Nephron progenitor cell (in vitro differentiated cells): ENCODE data around the gene MYOT.

Source experiments
- DNase-seq: peaks from one replicate; pipeline ENCODE4 v3.0.0; 2021
- H3K27ac Mint-ChIP-seq: 2 replicates; pipeline ENCODE4 v1.8.0; 2021; ENCODE audit warnings: mild to moderate bottlenecking, moderate library complexity, mixed read lengths
- H3K27me3 Mint-ChIP-seq: 2 replicates; pipeline ENCODE4 v1.8.0; 2021; ENCODE audit warnings: mild to moderate bottlenecking, low read depth, mixed read lengths; ENCODE audit not compliant: poor library complexity
- H3K36me3 Mint-ChIP-seq: 2 replicates; pipeline ENCODE4 v1.8.0; 2021; ENCODE audit warnings: low read depth, mixed read lengths
- H3K4me1 Mint-ChIP-seq: 2 replicates; pipeline ENCODE4 v1.8.0; 2021; ENCODE audit warnings: mixed read lengths
- H3K4me3 Mint-ChIP-seq: 2 replicates; pipeline ENCODE4 v1.8.0; 2021; ENCODE audit warnings: mild to moderate bottlenecking, moderate library complexity, mixed read lengths
- H3K9me3 Mint-ChIP-seq: 2 replicates; pipeline ENCODE4 v1.8.0; 2021; ENCODE audit warnings: mild to moderate bottlenecking, moderate library complexity, mixed read lengths
- CTCF ChIP-seq: fragments of 200-600 bp; sonication (generic); IDR thresholded peaks from 2 replicates; pipeline ENCODE4 v1.5.0; 2021; ENCODE audit warnings: antibody characterized with exemption

MYOT gene

GRCh38 chr5:137871571-137871970, 3.9 kb downstream of the MYOT start:
- no peaks in the 10 kb centered on the region for H3K4me1 Mint-ChIP-seq
- H3K4me3 Mint-ChIP-seq = no peak overlapping the region
- no peak for TF ChIP-seq CTCF
- H3K36me3 Mint-ChIP-seq = no peaks in the 10 kb centered on the region
- H3K9me3 Mint-ChIP-seq = no peaks in the 10 kb centered on the region
- H3K27me3 Mint-ChIP-seq = peaks cover 3% of the 10 kb centered on the region
- no peak overlapping the region for H3K27ac Mint-ChIP-seq
- no peak for DNase-seq

DNA sequence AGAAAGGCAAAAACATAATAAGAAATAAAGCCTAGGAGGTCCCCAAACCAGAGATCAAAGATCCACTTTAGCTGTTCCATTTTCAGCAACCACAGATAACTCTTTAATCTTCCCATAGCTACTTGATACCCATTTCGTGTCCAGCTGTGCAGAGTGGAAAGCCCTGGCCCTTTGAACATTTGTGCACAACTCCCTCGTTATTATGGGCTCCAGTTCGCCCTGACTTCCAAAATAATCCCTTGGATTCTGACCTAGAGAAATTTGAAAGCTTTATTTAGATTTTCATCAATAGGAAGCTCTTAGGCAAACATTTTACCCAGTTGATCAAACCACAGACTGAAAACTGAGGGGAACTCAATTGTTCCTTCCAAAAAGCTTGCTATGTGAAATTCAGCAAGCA, 4.8 kb downstream of the MYOT start:
- H3K27ac Mint-ChIP-seq = no peak overlapping the region

DNA sequence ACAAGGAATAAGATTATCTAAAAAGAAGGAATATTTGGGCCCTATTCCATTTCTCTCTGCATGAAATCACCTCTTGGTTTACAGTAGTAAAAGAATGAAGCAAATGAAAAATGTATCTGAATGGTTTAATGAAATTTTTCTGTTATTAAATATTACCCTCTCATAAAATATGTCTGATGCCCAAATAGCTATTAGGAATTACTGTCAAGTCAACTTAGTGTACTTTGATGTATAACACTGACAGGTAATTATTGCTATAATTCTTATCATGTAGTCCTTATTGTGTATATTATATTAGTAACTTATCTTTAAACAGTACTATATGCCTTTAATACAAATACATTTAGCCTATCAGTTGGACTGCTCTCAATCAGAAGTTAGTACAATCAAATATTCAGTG, 8.4 kb downstream of the MYOT start:
- no peak for DNase-seq
- Mint-ChIP-seq H3K36me3 (no peaks in the 10 kb centered on the region), H3K4me1 (no peaks in the 10 kb centered on the region), H3K27ac (no peak overlapping the region), H3K4me3 (no peak overlapping the region), H3K9me3 (no peaks in the 10 kb centered on the region), H3K27me3 (peaks cover 4% of the 10 kb centered on the region)
- no peak for TF ChIP-seq CTCF

More for the DNA sequence above, 4.8 kb downstream of the MYOT start:
- no peaks in the 10 kb centered on the region for H3K36me3 Mint-ChIP-seq
- no peak overlapping the region for H3K4me3 Mint-ChIP-seq
- TF ChIP-seq CTCF = no peak
- no peaks in the 10 kb centered on the region for H3K4me1 Mint-ChIP-seq
- no peaks in the 10 kb centered on the region for H3K9me3 Mint-ChIP-seq
- no peak for DNase-seq
- H3K27me3 Mint-ChIP-seq = peaks cover 7% of the 10 kb centered on the region

DNA sequence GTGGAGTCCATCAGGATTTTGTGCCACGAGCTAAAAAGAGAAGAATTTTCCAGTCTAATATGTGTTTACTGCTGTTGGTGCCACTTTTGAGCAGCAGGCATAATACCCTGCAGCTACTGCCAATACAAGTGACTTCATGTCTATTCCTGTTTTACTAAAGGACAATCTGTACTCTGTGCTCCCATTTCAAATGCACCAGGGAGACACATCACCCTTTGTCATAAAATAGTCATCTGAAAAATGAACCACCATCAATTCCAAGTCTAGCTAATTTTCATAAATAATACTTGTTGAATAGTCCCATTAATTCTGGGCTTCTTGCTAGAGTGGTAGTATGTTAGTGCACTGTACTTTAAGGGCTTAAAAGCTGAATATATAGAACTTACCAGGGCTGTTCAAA, 12.7 kb downstream of the MYOT start:
- Mint-ChIP-seq H3K9me3 (no peaks in the 10 kb centered on the region), H3K27ac (no peak overlapping the region), H3K27me3 (peaks cover 9% of the 10 kb centered on the region), H3K36me3 (no peaks in the 10 kb centered on the region), H3K4me3 (no peak overlapping the region), H3K4me1 (no peaks in the 10 kb centered on the region)
- no peak for TF ChIP-seq CTCF
- DNase-seq = no peak

DNA sequence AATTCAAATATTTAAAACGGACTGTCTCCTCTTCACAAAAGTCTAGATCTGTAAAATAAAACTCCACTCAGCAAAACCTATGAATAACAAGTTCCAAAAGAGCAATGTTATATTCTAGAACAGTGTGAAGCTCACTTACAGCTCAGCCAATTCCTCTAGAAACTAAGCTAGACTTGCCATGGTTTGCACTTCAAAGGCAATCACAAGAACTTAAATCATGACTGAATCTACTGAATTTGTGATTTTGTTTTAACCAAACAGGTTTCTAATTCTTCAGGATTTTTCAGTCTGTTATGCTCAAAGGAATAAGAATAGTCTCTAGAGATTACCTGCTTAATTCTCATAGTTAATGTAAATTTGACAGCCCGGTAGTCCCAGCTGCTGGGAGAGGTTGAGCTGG, 20.2 kb downstream of the MYOT start:
- no peak for DNase-seq
- no peak for TF ChIP-seq CTCF
- no peaks in the 10 kb centered on the region for H3K27me3 Mint-ChIP-seq
- no peaks in the 10 kb centered on the region for H3K36me3 Mint-ChIP-seq
- peaks cover 14% of the 10 kb centered on the region for H3K4me1 Mint-ChIP-seq
- no peak overlapping the region for H3K27ac Mint-ChIP-seq
- H3K4me3 Mint-ChIP-seq = no peak overlapping the region
- no peaks in the 10 kb centered on the region for H3K9me3 Mint-ChIP-seq

- Mint-ChIP-seq H3K36me3 (no peaks in the 10 kb centered on the region), H3K27me3 (no peaks in the 10 kb centered on the region), H3K4me1 (peaks cover 16% of the 10 kb centered on the region), H3K27ac (no peak overlapping the region), H3K9me3 (no peaks in the 10 kb centered on the region), H3K4me3 (no peak overlapping the region)
- TF ChIP-seq CTCF = no peak
- DNase-seq = no peak
These were observed 20.8 kb downstream of the MYOT start for GRCh38 chr5:137888466-137888862.
